HCT116 (cell line): ENCODE data around the gene MST1. TPM values are rescaled to one million over a fixed set of nuclear protein-coding genes. Genes with fewer than 3 reads are reported as not detected.
"Not testable (repeated sequence)": the region's sequence is repeated elsewhere in the genome, so short reads cannot be mapped to it uniquely, and the experiment has no call there.

Experiments used
- ATAC-seq: fragments of 200-7000 bp; cut with Tn5 transposase; 2 replicates; pipeline ENCODE4 v1.9.1; 2020; ENCODE audit warnings: mild to moderate bottlenecking, moderate library complexity
- BruUV-seq: library from RNA; stranded (reverse); fragments of 400-500 nt; replicated peaks from 2 replicates; lab custom pipeline; 2021; lab: Mats Ljungman, UMichigan
- CTCF ChIA-PET: fragments of 300-600 bp; sonication (Branson Sonifier 250); formaldehyde crosslinking; loops from one replicate; lab custom pipeline; 2021; ENCODE audit warnings: antibody characterized with exemption; lab: Charles Lee
- POLR2A ChIA-PET: fragments of 300-600, 350-600 bp; sonication (Branson Sonifier 250); formaldehyde crosslinking; loops from one replicate; lab custom pipeline; 2021; ENCODE audit warnings: antibody characterized with exemption; lab: Charles Lee
- RAD21 ChIA-PET, 2 experiments: fragments of 300-600 bp; sonication (Branson Sonifier 250); formaldehyde crosslinking; loops; one replicate each; lab custom pipeline; 2023; ENCODE audit warnings: low total read pairs in 2 of 2; ENCODE audit not compliant: uncharacterized antibody in 2 of 2, unreplicated experiment in 2 of 2, low non-redundant PET in 1 of 2; lab: Charles Lee
- DNase-seq: peaks from one replicate; pipeline ENCODE4 v3.0.0-alpha.2; 2010; ENCODE audit warnings: low read depth, low spot score
- H2AFZ ChIP-seq: fragments of 200-600 bp; shearing (Covaris generic), sonication (generic); 2 replicates; pipeline ENCODE4 v1.6.1; 2017; ENCODE audit warnings: low read depth, mixed run types, mixed read lengths, antibody characterized with exemption, low read length; ENCODE audit not compliant: poor library complexity, severe bottlenecking
- H3K27ac ChIP-seq: 2 replicates; pipeline ENCODE4 v1.5.1; 2012; ENCODE audit warnings: low read depth, low read length
- H3K27me3 ChIP-seq: fragments of 200-600 bp; sonication (generic); 2 replicates; pipeline ENCODE4 v1.6.1; 2016; ENCODE audit warnings: mixed run types, low read length, mixed read lengths; ENCODE audit not compliant: insufficient read depth
- H3K36me3 ChIP-seq, 2 experiments: fragments of 200-500 bp in 1 of 2; fragments of 200-600 bp in 1 of 2; sonication (Bioruptor generic) in 1 of 2; sonication (generic) in 1 of 2; 2 replicates each; pipeline versions ENCODE4 v1.5.1 to v1.6.1; 2014 to 2016; ENCODE audit warnings: low read length in 2 of 2, inconsistent platforms in 1 of 2, mixed read lengths in 1 of 2, mixed run types in 1 of 2; ENCODE audit not compliant: insufficient read depth in 2 of 2, control insufficient read depth in 1 of 2
- H3K4me1 ChIP-seq, 2 experiments: fragments of 200-600 bp in 1 of 2; sonication (generic) in 1 of 2; 2 replicates each; pipeline versions ENCODE4 v1.5.1 to v1.6.1; 2012 to 2017; ENCODE audit warnings: low read length in 2 of 2, inconsistent platforms in 1 of 2, mild to moderate bottlenecking in 1 of 2, mixed read lengths in 1 of 2, mixed run types in 1 of 2, moderate library complexity in 1 of 2; ENCODE audit not compliant: insufficient read depth in 2 of 2, control insufficient read depth in 1 of 2
- H3K4me2 ChIP-seq: fragments of 200-600 bp; sonication (generic); 2 replicates; pipeline ENCODE4 v1.6.1; 2017; ENCODE audit warnings: mixed run types, low read length, mixed read lengths
- H3K4me3 ChIP-seq, 2 experiments: fragments of 200-600 bp in 1 of 2; sonication (generic) in 1 of 2; replicated peaks in 1 of 2; 2 replicates each; pipeline ENCODE4 v1.5.1; 2011 to 2016; ENCODE audit warnings: low read length in 2 of 2, control low read depth in 1 of 2, low read depth in 1 of 2, mild to moderate bottlenecking in 1 of 2, mixed read lengths in 1 of 2, mixed run types in 1 of 2
- H3K79me2 ChIP-seq: fragments of 200-600 bp; sonication (generic); 2 replicates; pipeline ENCODE4 v1.6.1; 2017; ENCODE audit warnings: mild to moderate bottlenecking, mixed run types, low read length, moderate library complexity, mixed read lengths; ENCODE audit not compliant: insufficient read depth
- H3K9ac ChIP-seq: fragments of 200-600 bp; sonication (generic); 2 replicates; pipeline ENCODE4 v1.6.1; 2016; ENCODE audit warnings: low read length, mixed read lengths
- H3K9me2 ChIP-seq: fragments of 200-600 bp; sonication (generic), shearing (Covaris generic); 2 replicates; pipeline ENCODE4 v1.6.1; 2017; ENCODE audit warnings: mixed run types, mild to moderate bottlenecking, moderate library complexity; ENCODE audit not compliant: insufficient read depth
- H3K9me3 ChIP-seq, 2 experiments: fragments of 200-500 bp in 1 of 2; fragments of 200-600 bp in 1 of 2; sonication (Bioruptor generic) in 1 of 2; sonication (generic) in 1 of 2; 2 replicates each; pipeline ENCODE4 v1.6.1; 2014 to 2017; ENCODE audit warnings: low read length in 2 of 2, mixed read lengths in 2 of 2, inconsistent platforms in 1 of 2, low read depth in 1 of 2, mild to moderate bottlenecking in 1 of 2, mixed run types in 1 of 2, moderate library complexity in 1 of 2; ENCODE audit not compliant: control insufficient read depth in 1 of 2, insufficient read depth in 1 of 2
- H4K20me1 ChIP-seq: fragments of 200-600 bp; sonication (generic), shearing (Covaris generic); 2 replicates; pipeline ENCODE4 v1.6.1; 2017; ENCODE audit warnings: mixed run types, mild to moderate bottlenecking, moderate library complexity; ENCODE audit not compliant: insufficient read depth
- intact Hi-C: fragments of 100-400 bp; cut with micrococcal nuclease; formaldehyde crosslinking; loops from 2 replicates; pipeline ENCODE4 v1.10.0; 2022
- total RNA-seq: library from RNA; stranded (reverse); gene quantifications from one replicate; pipeline ENCODE4 v1.2.1, GENCODE V29; 2021; ENCODE audit not compliant: unreplicated experiment

The MST1 gene
- total RNA-seq, 1 experiment from 2014 or later = 15.4 TPM

DNA sequence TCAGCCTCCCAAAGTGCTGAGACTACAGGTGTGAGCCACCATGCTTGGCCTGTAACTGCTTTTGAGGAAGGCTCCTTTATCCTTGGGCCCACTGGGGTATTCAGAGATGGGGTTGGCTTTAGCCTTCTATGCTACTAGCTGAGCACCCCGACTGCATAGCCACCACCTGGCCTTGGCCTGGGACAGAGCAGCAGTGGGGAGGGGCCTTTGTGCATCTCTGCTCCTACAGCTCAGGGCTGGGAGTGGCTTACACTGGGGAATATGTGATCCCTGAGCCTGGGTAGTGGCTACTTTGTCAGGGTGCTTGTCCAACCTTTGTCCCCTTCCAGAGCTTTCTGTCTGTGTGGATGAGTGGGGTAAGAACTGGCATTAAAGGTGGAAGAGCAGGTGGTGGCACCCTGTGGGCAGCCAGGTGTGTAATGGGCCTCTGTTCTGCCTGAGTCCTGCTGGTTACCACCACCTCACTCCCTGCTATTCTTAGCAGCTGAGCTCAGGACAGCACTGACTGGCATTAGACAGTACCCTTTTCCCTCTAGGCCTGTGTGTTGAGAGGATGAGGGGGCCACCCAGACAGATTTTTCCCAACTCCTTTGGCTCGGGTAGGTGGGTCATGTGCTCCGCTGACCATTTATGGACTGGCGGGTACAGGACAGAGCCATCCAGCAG is 6.2 kb upstream of the MST1 start:
- ATAC-seq, CTCF ChIA-PET, RAD21 ChIA-PET: not testable (repeated sequence)

GRCh38 chr3:49694409-49695070 is 5.3 kb upstream of the MST1 start:
- H4K20me1 ChIP-seq, ATAC-seq, H3K27ac ChIP-seq, H3K4me3 ChIP-seq, H2AFZ ChIP-seq, H3K4me1 ChIP-seq, H3K9ac ChIP-seq, POLR2A ChIA-PET, RAD21 ChIA-PET, DNase-seq, H3K36me3 ChIP-seq, H3K27me3 ChIP-seq, intact Hi-C loops, H3K9me2 ChIP-seq, CTCF ChIA-PET, H3K4me2 ChIP-seq, H3K9me3 ChIP-seq, BruUV-seq: not testable (repeated sequence)
- peaks cover 16% of the 10 kb centered on the region for H3K79me2 ChIP-seq

More for the DNA sequence above, 6.2 kb upstream of the MST1 start:
- H3K27me3 ChIP-seq, H3K79me2 ChIP-seq, H3K4me2 ChIP-seq, H3K36me3 ChIP-seq, H3K9me2 ChIP-seq, H3K9me3 ChIP-seq, H3K4me3 ChIP-seq, H3K27ac ChIP-seq, POLR2A ChIA-PET, H3K4me1 ChIP-seq, H3K9ac ChIP-seq, intact Hi-C loops, H4K20me1 ChIP-seq, H2AFZ ChIP-seq, BruUV-seq, DNase-seq: not testable (repeated sequence)

DNA sequence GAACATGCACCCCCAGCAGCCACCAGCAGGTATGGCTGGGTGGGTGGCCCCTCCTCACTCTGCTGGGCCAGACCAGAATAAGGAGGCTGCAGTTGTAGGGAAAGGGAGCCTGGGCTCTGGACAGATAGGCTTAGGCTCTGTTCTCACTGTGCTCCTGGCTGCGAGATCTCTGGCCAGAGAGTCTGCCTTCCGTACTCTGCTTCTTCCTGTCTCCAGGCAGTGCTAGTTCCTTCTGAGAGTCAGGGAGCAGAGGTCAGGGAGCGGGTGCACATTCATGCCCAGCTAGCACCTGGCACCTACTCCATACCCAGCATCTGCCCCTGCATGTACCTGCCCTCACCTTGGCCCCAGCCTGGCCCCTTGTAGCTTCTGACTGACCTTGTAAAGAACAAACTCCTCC is 2.2 kb upstream of the MST1 start:
- H3K36me3 ChIP-seq, intact Hi-C loops, H3K27me3 ChIP-seq, POLR2A ChIA-PET, H3K9ac ChIP-seq, BruUV-seq, H3K27ac ChIP-seq, RAD21 ChIA-PET, H3K9me3 ChIP-seq, ATAC-seq, H4K20me1 ChIP-seq, CTCF ChIA-PET, H3K4me3 ChIP-seq, DNase-seq, H3K9me2 ChIP-seq, H2AFZ ChIP-seq: not testable (repeated sequence)
- H3K4me2 ChIP-seq = 0 out of 2 replicates have a peak overlapping the region, but pooled peaks have one; percentile 87
- H3K4me1 ChIP-seq = peaks cover 4 to 14% of the 10 kb centered on the region in 2 experiments; a peak in 3 of 4 replicates
- H3K79me2 ChIP-seq = peaks cover 17% of the 10 kb centered on the region

DNA sequence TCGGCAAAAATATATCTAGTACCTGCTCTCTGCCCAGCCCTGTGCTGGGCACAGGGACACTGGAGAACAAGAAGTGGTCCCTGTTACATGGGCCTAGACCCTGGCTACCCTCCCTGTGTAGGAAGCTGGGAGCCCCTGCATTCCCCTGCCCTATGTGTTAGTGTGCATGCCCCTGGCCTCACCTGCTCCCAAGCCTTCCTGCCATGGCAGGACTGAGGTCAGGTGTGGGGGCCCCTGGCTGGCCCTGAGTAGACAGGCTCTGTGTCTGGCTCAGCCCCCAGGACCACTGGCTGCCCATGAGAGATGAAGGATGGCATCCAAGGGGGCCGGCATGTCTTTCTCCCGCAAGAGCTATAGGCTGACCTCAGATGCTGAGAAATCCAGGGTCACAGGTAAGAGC is 1.6 kb upstream of the MST1 start:
- H2AFZ ChIP-seq, H3K27ac ChIP-seq, H3K36me3 ChIP-seq, H3K9me2 ChIP-seq, BruUV-seq, DNase-seq, H3K27me3 ChIP-seq, CTCF ChIA-PET, RAD21 ChIA-PET, H4K20me1 ChIP-seq, POLR2A ChIA-PET, H3K9me3 ChIP-seq, H3K9ac ChIP-seq, ATAC-seq, intact Hi-C loops: not testable (repeated sequence)
- Histone ChIP-seq H3K4me1 (peaks cover 4 to 14% of the 10 kb centered on the region in 2 experiments; a peak in 3 of 4 replicates), H3K4me3 (peak overlapping the region; percentile 89 to 97; a peak in 3 of 4 replicates), H3K79me2 (peaks cover 17% of the 10 kb centered on the region), H3K4me2 (peak overlapping the region; percentile 87)
